ENCODE measurements around the gene ZPBP2.
A peak's percentile ranks its signal among the peaks of the same experiment; 100 is the strongest.

ZPBP2 gene

DNA sequence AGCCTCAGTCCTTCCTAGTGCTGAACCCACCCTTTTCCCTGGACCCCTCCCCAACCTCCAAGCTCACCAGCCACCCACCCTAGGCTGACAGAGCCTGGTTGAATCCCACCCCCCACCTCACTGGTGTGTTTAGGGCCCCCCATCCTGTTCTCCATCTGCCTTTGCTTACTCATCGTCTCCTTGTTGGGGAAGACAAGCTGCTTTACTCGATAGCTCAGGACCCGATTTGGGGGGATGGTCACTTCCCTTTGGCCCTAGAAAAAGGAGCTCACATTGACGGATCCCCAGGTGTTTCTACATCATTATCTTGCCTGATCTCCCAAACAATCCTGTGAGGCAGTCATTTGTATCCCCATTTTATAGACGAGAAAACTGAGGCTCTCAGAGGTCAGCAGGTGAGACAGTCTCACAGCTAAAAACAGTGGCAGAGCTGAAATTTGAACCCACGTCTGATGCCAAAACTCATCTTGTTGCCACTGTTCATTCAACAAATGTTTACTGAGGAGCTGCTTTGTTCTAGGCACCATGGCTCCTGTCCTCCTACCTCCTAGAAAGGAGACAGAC, 40.9 kb downstream of the ZPBP2 start:
- intact Hi-C loops (cut with micrococcal nuclease) = no loop called here
- Mint-ChIP-seq H3K27me3 (no peaks in the 10 kb centered on the region), H3K4me1 (ENCODE audit: low read depth) (no peaks in the 10 kb centered on the region), H3K4me3 (no peak overlapping the region), H3K27ac (no peak overlapping the region), H3K9me3 (no peaks in the 10 kb centered on the region), H3K36me3 (ENCODE audit: low read depth) (peaks cover 10% of the 10 kb centered on the region)

DNA sequence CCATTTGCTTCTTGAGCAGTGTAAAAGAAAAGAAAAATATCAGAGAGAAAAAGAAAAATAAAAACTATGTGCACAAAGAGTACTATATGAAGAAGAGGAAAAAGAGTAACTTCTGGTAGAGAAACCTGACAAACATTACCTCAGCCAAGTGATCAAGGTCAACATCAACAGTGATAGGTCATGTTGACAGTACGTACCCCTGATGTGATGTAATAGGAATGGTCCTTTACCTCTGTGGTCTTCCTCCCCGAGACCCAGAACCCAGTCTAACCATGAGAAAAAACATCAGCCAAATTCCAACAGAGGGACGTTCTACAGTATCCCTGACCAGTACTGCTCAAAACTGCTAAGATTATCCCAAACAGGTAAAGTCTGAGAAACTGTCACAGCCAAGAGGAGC, 46.0 kb downstream of the ZPBP2 start:
- Mint-ChIP-seq H3K36me3 (ENCODE audit: low read depth) (peaks cover 22% of the 10 kb centered on the region), H3K9me3 (no peaks in the 10 kb centered on the region), H3K4me1 (ENCODE audit: low read depth) (peaks cover 5% of the 10 kb centered on the region), H3K4me3 (no peak overlapping the region), H3K27ac (no peak overlapping the region), H3K27me3 (no peaks in the 10 kb centered on the region)
- intact Hi-C loops (cut with micrococcal nuclease) = no loop called here

DNA sequence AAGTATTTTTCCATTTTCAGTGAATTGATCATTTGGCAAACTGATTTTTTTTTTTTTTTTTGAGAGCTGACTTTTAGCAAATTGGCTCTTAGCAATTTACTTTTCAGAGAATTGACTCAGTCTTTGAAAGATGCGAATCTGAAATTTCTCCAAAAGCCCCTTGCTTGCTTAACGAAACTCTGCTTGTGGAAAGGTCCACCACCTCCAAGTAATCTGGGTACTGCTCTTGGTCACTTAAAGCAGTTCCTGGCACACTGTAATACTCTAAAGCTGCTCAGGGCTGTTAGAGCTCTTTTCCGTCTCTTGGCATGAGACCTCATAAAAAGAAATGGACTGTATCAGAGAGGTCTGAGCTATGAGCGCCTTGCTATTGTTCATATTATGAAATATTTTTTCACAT, 47.6 kb downstream of the ZPBP2 start:
- Mint-ChIP-seq H3K4me3 (no peak overlapping the region), H3K27me3 (no peaks in the 10 kb centered on the region), H3K36me3 (ENCODE audit: low read depth) (peaks cover 30% of the 10 kb centered on the region), H3K27ac (no peak overlapping the region), H3K4me1 (ENCODE audit: low read depth) (peaks cover 10% of the 10 kb centered on the region), H3K9me3 (no peaks in the 10 kb centered on the region)
- intact Hi-C loops (cut with micrococcal nuclease) = no loop called here

DNA sequence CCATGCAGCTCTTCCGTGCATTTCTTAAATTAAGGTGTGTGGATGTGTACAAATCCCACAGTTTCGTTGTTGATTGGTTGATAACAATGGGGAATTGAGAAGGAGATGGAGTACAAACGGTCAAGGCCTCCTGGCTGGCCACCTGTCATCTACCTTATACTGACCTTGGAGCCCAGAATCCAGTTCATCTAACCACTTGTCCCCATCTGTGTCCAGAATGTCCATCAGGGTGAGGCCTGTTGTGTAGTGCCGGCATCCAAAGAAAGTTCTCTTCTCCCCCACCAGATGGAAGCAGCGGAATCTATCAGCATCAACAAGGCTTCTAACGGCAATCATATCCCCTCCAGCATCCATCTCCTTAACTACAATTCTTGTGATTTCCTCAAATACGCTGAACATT, 48.9 kb downstream of the ZPBP2 start:
- Mint-ChIP-seq H3K9me3 (no peaks in the 10 kb centered on the region), H3K4me1 (ENCODE audit: low read depth) (peaks cover 23% of the 10 kb centered on the region), H3K36me3 (ENCODE audit: low read depth) (peaks cover 43% of the 10 kb centered on the region), H3K27me3 (no peaks in the 10 kb centered on the region), H3K27ac (no peak overlapping the region), H3K4me3 (no peak overlapping the region)
- intact Hi-C loops (cut with micrococcal nuclease) = no loop called here

DNA sequence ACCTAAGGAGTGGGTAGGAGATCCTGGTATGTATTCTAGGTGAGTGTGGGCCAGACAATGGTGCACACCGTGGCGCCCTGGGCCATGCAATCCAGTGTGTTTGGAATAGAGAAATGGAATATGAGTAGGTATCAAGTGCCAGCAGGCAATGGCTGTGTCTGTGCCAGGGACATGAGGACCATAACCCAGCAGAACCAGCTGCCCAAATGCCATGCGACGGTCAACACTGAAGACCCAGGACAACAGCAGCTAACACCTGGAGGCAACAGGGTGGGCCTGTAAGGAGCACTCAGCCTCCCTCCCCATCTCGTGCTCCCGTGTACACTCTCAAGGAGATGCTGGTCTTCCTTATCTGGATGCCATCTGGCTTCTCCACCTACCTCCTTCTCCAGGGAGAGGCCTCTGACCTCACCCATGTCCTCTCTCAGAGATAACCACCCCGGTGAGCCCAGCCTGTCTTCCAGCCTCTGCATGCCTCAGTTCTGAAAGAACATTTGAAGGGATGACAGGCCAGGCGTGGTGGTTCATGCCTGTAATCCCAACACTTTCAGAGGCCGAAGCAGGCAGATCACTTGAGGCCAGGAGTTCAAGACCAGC, 51.2 kb downstream of the ZPBP2 start:
- intact Hi-C loops (cut with micrococcal nuclease) = no loop called here
- H3K4me1 Mint-ChIP-seq (ENCODE audit: low read depth) = peaks cover 43% of the 10 kb centered on the region
- peaks cover 59% of the 10 kb centered on the region for H3K36me3 Mint-ChIP-seq (ENCODE audit: low read depth)
- H3K9me3 Mint-ChIP-seq = no peaks in the 10 kb centered on the region
- H3K4me3 Mint-ChIP-seq = no peak overlapping the region
- H3K27ac Mint-ChIP-seq = no peak overlapping the region
- no peaks in the 10 kb centered on the region for H3K27me3 Mint-ChIP-seq

DNA sequence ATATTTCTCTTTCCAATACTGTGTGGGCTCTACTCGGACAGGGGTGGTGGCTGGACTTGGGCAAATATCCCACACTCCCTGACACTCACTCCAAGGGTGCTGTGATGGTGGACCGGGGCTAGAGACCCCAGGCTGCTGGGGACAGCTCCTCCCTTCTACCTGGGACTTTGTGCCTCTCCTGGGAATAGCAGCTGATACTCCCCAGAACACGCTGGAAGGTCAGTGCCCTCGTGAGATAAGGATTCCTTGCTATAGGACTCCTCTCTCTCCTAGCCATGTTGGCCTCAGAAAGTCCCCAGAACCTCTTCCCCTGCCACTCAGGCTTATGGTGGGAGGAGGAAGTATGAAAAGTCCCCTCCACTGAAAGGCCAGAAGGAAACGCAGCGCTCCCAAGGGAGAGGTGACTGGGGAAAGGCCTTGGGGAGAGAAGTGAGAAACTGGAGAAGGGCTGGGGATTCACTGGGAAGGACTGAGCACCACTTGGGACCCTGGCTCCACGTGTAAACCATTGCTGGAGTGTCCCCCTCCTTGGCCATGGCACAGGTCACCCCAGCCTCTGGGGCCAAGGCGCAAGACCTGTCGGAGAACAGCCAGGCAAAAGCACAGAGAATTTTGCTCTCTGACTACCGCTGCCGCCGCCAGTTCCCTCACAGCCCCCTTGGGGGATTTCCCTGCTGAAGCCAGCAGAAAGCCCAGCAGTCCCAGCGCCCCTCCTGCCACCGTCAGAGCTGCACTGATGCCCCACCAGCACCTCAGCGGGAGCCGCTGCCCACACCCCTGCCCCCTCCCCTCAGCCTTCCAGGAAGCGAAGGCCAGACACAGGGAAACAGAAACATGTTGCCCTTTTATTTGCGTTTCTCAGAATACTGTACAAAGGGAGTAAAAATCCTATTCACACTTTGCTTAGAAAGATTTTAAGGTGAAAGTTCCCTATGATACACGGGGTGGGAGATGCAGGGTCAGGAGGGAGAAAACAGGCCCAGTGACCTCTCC, 52.5 kb downstream of the ZPBP2 start:
- Mint-ChIP-seq H3K27me3 (no peaks in the 10 kb centered on the region), H3K27ac (peak overlapping the region; percentile 49), H3K4me3 (no peak overlapping the region), H3K36me3 (ENCODE audit: low read depth) (peaks cover 65% of the 10 kb centered on the region), H3K4me1 (ENCODE audit: low read depth) (peaks cover 56% of the 10 kb centered on the region), H3K9me3 (no peaks in the 10 kb centered on the region)
- intact Hi-C loops (cut with micrococcal nuclease) = no loop called here

DNA sequence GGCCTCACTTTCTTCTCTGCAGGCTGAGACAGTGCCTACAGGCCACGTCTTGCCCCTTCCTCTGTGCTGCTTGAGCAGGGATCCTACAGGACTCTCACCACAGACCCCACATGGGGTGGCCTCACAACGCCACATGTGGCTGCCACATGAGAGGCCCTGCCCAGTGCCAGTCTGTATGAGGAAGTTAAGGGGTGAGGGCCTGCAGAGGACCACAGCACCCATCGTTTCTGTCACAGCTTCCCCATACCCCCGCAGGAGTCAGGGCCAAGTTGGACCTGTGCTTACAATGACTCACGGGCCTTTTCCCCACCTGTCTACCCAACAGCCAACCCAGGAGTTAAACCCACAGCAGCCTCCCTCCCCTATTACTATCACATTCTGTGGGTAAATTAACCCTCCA, 53.3 kb downstream of the ZPBP2 start:
- intact Hi-C loops (cut with micrococcal nuclease) = no loop called here
- Mint-ChIP-seq H3K36me3 (ENCODE audit: low read depth) (peaks cover 65% of the 10 kb centered on the region), H3K4me3 (no peak overlapping the region), H3K27me3 (no peaks in the 10 kb centered on the region), H3K9me3 (no peaks in the 10 kb centered on the region), H3K27ac (peak overlapping the region; percentile 49), H3K4me1 (ENCODE audit: low read depth) (peaks cover 64% of the 10 kb centered on the region)

DNA sequence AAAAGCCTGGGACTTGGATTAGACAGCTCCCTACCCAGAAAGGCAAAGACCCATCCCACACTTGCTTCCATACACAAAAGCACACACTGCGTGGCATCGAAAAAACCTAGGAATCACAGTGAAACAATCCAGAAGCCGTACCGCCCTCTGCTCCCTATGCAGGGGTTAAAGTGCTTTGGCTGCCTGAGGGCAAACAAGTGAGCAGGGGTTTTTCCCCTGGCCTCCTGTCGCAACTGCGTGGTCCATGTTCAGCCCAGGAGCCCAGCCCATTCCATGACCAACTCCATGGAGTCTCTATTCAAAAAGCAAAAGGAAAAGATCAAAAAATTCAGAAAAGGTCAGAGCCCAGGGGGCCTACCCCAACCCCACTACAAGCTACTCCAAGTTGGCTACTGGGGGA, 54.0 kb downstream of the ZPBP2 start:
- intact Hi-C loops (cut with micrococcal nuclease) = no loop called here
- Mint-ChIP-seq H3K4me3 (no peak overlapping the region), H3K9me3 (no peaks in the 10 kb centered on the region), H3K36me3 (ENCODE audit: low read depth) (peaks cover 66% of the 10 kb centered on the region), H3K27me3 (no peaks in the 10 kb centered on the region), H3K4me1 (ENCODE audit: low read depth) (peaks cover 71% of the 10 kb centered on the region), H3K27ac (peak overlapping the region; percentile 49)

DNA sequence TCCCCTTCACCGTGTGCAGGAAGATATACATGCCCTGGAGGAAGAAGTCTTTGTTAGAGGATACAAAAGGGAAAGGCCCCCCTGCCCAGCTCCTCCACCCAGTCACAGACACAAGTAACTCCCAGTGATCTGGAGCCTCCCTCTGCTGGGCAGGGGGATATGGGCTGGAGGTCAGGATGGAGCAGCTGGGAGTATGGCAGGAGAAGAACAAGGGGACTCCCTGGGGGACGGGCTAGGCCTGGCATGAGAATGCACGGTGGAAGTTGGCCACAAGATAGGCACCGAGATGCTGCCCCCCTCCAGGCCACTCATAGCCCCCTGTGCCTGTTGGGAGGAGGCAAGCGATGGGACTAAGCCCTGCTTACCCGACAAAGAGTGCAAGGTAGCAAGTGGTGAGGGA, 55.2 kb downstream of the ZPBP2 start:
- Mint-ChIP-seq H3K4me3 (no peak overlapping the region), H3K27ac (no peak overlapping the region), H3K4me1 (ENCODE audit: low read depth) (peaks cover 79% of the 10 kb centered on the region), H3K9me3 (no peaks in the 10 kb centered on the region), H3K36me3 (ENCODE audit: low read depth) (peaks cover 72% of the 10 kb centered on the region), H3K27me3 (no peaks in the 10 kb centered on the region)
- intact Hi-C loops (cut with micrococcal nuclease) = no loop called here

DNA sequence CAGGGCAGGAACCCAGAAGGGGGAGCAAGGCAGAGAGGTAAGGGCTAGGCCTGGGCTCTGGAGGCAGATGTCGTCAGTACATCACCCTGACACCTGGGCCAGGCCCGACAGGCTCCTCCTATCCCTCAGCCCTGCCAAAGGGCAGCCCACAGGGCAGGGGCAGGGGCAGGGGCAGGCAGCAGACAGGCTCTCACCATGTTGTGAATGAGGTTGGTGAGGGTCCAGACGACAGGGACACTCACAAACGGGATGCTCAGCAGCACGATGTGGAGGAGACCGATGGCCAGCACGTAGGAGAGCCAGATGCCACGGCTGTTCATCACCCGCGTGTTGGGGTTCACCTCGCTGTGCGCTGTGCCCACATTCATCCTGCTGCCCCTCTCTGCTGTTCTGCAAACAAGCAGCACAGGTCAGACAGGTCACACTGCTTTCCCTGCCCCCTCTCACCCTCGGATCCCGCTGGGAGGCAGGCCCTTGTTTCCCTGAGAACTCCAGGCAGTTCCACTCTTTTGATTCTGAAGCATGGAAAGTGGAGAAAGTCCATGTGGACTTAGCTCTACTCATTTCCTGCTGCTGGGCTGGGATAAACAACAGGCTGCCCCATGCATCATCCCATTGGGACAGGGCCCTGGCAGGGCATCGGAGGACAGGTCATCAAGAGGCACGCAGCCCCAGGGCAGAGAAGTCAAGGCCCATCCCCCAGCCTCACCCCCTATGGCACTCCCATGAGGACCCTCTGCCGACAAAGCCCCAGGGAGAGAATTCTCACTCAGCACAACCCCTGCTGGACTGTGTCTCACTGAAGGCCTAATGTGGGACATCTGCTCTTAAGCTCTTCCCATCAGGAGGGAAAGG, 56.1 kb downstream of the ZPBP2 start:
- Mint-ChIP-seq H3K36me3 (ENCODE audit: low read depth) (peaks cover 68% of the 10 kb centered on the region), H3K27me3 (no peaks in the 10 kb centered on the region), H3K4me1 (ENCODE audit: low read depth) (peaks cover 84% of the 10 kb centered on the region), H3K27ac (no peak overlapping the region), H3K9me3 (no peaks in the 10 kb centered on the region), H3K4me3 (no peak overlapping the region)
- intact Hi-C loops (cut with micrococcal nuclease) = no loop called here

DNA sequence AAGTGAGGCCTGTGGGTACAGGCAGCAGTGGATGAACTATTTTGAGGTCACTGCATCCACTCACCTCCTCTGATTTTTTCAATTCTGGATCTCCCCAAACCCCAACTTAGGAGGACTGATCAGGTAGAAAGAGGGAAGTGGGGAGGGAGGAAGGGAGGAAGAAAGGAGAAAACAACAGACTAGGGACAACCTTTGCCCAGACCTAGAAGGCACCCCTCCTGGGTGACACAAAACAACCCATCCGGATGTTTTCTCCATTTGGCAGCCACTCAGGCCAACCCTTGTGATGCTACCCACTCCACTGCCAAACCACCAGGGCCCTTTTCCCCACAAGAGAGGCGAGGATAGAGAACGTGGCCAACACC, 56.7 kb downstream of the ZPBP2 start:
- H3K36me3 Mint-ChIP-seq (ENCODE audit: low read depth) = peaks cover 62% of the 10 kb centered on the region

DNA sequence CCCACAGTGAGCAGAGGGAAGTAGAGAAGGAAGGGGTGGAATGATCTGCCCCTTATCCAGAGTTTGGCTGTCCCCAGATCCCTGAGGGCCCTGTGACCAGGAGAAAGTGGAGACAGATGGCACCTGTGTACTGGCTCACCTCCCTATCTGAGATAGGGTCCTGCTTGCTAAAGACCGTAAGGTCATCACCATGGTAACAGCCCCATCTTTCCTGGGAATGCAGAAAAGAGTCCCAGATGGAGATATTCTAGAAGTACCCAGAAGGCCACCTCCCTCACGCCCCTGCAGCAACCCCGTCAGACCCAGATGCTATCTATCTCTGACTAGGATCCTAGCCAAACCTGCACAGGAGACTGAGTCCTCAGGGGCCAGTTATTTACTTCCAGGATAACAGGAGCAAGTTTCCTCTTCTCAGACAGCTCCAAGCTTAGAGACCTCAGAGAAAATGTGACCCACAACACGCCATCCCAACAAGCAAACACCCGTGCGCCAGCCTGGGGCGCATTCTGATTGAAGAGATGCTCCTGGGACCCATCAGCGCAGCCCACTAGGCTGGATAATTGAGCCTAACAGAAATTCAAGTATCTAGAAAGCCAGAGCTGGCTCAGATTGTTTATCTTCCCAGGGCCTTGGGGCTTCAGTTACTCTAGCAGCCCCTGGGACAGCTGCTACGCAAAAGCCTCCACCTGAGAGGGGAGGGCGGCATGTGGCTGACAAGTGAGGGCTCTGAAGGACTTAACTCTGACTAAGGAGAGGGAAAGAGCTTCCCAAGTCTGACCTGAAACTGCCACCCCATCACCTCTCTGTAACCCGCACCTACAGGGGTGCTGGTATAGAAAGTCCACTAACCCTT, 57.5 kb downstream of the ZPBP2 start:
- Mint-ChIP-seq H3K9me3 (no peaks in the 10 kb centered on the region), H3K4me1 (ENCODE audit: low read depth) (peaks cover 83% of the 10 kb centered on the region), H3K27ac (no peak overlapping the region), H3K4me3 (peak overlapping the region; percentile 77), H3K27me3 (no peaks in the 10 kb centered on the region), H3K36me3 (ENCODE audit: low read depth) (peaks cover 56% of the 10 kb centered on the region)
- intact Hi-C loops (cut with micrococcal nuclease) = loop anchor here (2.0 to 5.0 kb wide), 2 partner anchors 27 to 238 kb away; partner anchors contain the start of gene PGAP3

More for the DNA sequence above, 56.7 kb downstream of the ZPBP2 start:
- Mint-ChIP-seq H3K27ac (no peak overlapping the region), H3K9me3 (no peaks in the 10 kb centered on the region), H3K27me3 (no peaks in the 10 kb centered on the region), H3K4me1 (ENCODE audit: low read depth) (peaks cover 88% of the 10 kb centered on the region), H3K4me3 (no peak overlapping the region)
- intact Hi-C loops (cut with micrococcal nuclease) = loop anchor here (5.0 kb wide), 1 partner anchor 237 kb away; the partner anchor contains the start of gene PGAP3

DNA sequence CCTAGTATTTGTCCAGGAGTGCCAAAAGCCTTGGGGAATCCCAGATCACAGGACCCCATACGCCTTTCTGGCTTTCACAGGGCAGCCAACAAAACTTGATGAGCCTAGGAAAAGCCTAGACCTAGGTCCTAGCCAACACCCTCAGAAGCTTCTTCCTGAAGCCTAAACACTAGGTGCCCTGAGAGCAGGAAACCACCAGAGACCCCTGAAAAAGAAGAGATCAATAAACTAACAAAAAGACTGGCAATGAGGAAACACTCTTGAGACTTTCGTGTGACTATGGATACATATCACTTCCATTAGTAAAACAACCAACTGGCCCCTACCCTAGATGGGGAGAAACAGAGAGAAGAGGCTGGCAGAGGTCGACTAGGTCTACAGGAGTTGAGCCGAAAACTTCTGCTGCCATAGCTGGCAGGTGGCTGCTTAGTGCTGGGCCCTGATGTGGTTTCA, 58.2 kb downstream of the ZPBP2 start:
- H3K27ac Mint-ChIP-seq = peak overlapping the region; percentile 82
- peaks cover 50% of the 10 kb centered on the region for H3K36me3 Mint-ChIP-seq (ENCODE audit: low read depth)
- peak overlapping the region; percentile 77 for H3K4me3 Mint-ChIP-seq
- no peaks in the 10 kb centered on the region for H3K27me3 Mint-ChIP-seq
- intact Hi-C loops (cut with micrococcal nuclease) = loop anchor here (2.0 to 5.0 kb wide), 2 partner anchors 27 to 239 kb away; partner anchors contain the start of gene PGAP3
- H3K9me3 Mint-ChIP-seq = no peaks in the 10 kb centered on the region
- H3K4me1 Mint-ChIP-seq (ENCODE audit: low read depth) = peaks cover 76% of the 10 kb centered on the region
